ENCODE data around the gene MCM10. TPM values are rescaled to one million over a fixed set of nuclear protein-coding genes. Genes with fewer than 3 reads are reported as not detected.

MCM10 gene
- total RNA-seq, 2 experiments from 2014 or later, result 0.16 to 0.50 TPM

- Histone ChIP-seq H3K27me3 (ENCODE audit: control insufficient read depth in 1 of 2, insufficient read depth in 2 of 2, low read length in 2 of 2) (no peaks in the 10 kb centered on the region), H3K4me1 (ENCODE audit: insufficient read depth, low read length) (no peaks in the 10 kb centered on the region), H3K4me3 (ENCODE audit: low read length) (no peak overlapping the region), H3K27ac (ENCODE audit: low read depth in 1 of 2, low read length in 2 of 2) (no peak overlapping the region), H3K9me3 (ENCODE audit: control insufficient read depth in 1 of 2, insufficient read depth in 1 of 2, low read length in 2 of 2) (no peaks in the 10 kb centered on the region), H3K36me3 (ENCODE audit: insufficient read depth, low read length) (no peaks in the 10 kb centered on the region)
- no peaks in the 10 kb centered on the region for H3K4me1 Mint-ChIP-seq (ENCODE audit: low read depth)
- H3K27ac Mint-ChIP-seq, result no peak overlapping the region
- no peaks in the 10 kb centered on the region for H3K36me3 Mint-ChIP-seq (ENCODE audit: low read depth)
- no peaks in the 10 kb centered on the region for H3K27me3 Mint-ChIP-seq
- no peak for ATAC-seq (ENCODE audit: poor library complexity)
- ChIA-PET POLR2A (no interaction called here), CTCF (no interaction called here)
- DNase-seq, result no peak
- TF ChIP-seq CTCF (IDR thresholded peaks at IDR 0.05), result no peak
- H3K9me3 Mint-ChIP-seq, result no peaks in the 10 kb centered on the region
- H3K4me3 Mint-ChIP-seq, result no peak overlapping the region
- intact Hi-C loops (cut with DNase I, micrococcal nuclease), result no loop called here
These were observed 64.2 kb downstream of the MCM10 start for GRCh38 chr10:13225601-13226000.

GRCh38 chr10:13227031-13227430 is 65.7 kb downstream of the MCM10 start:
- Mint-ChIP-seq H3K9me3 (no peaks in the 10 kb centered on the region), H3K36me3 (ENCODE audit: low read depth) (no peaks in the 10 kb centered on the region), H3K4me1 (ENCODE audit: low read depth) (no peaks in the 10 kb centered on the region), H3K27ac (no peak overlapping the region), H3K4me3 (no peak overlapping the region), H3K27me3 (no peaks in the 10 kb centered on the region)
- POLR2A ChIA-PET, result no interaction called here
- DNase-seq (no peak), ATAC-seq (ENCODE audit: poor library complexity) (no peak)
- H3K4me3 ChIP-seq (ENCODE audit: low read length), result no peak overlapping the region
- no peaks in the 10 kb centered on the region for H3K36me3 ChIP-seq (ENCODE audit: insufficient read depth, low read length)
- H3K4me1 ChIP-seq (ENCODE audit: insufficient read depth, low read length), result no peaks in the 10 kb centered on the region
- intact Hi-C loops (cut with DNase I, micrococcal nuclease), result no loop called here
- TF ChIP-seq CTCF (IDR thresholded peaks at IDR 0.05), result no peak
- H3K27ac ChIP-seq (ENCODE audit: low read depth in 1 of 2, low read length in 2 of 2), result no peak overlapping the region
- no peaks in the 10 kb centered on the region for H3K27me3 ChIP-seq (ENCODE audit: control insufficient read depth in 1 of 2, insufficient read depth in 2 of 2, low read length in 2 of 2)
- CTCF ChIA-PET, result no interaction called here
- H3K9me3 ChIP-seq (ENCODE audit: control insufficient read depth in 1 of 2, insufficient read depth in 1 of 2, low read length in 2 of 2), result no peaks in the 10 kb centered on the region

GRCh38 chr10:13231190-13231589 is 69.8 kb downstream of the MCM10 start:
- no peak overlapping the region for H3K27ac ChIP-seq (ENCODE audit: low read depth in 1 of 2, low read length in 2 of 2)
- no peaks in the 10 kb centered on the region for H3K36me3 ChIP-seq (ENCODE audit: insufficient read depth, low read length)
- peaks cover 0 to 2% of the 10 kb centered on the region in 2 experiments for H3K27me3 ChIP-seq (ENCODE audit: control insufficient read depth in 1 of 2, insufficient read depth in 2 of 2, low read length in 2 of 2)
- H3K4me1 ChIP-seq (ENCODE audit: insufficient read depth, low read length), result no peaks in the 10 kb centered on the region
- no peak overlapping the region for H3K27ac Mint-ChIP-seq
- H3K27me3 Mint-ChIP-seq, result no peaks in the 10 kb centered on the region
- ATAC-seq (ENCODE audit: poor library complexity), result no peak
- H3K9me3 Mint-ChIP-seq, result no peaks in the 10 kb centered on the region
- H3K4me1 Mint-ChIP-seq (ENCODE audit: low read depth), result no peaks in the 10 kb centered on the region
- DNase-seq, result no peak
- intact Hi-C loops (cut with DNase I, micrococcal nuclease), result no loop called here
- ChIA-PET POLR2A (no interaction called here), CTCF (no interaction called here)
- no peak for TF ChIP-seq CTCF (IDR thresholded peaks at IDR 0.05)
- no peaks in the 10 kb centered on the region for H3K36me3 Mint-ChIP-seq (ENCODE audit: low read depth)
- no peak overlapping the region for H3K4me3 Mint-ChIP-seq
- no peaks in the 10 kb centered on the region for H3K9me3 ChIP-seq (ENCODE audit: control insufficient read depth in 1 of 2, insufficient read depth in 1 of 2, low read length in 2 of 2)
- H3K4me3 ChIP-seq (ENCODE audit: low read length), result no peak overlapping the region
